Kidney glomerular epithelial cell (primary cell): ENCODE data around the gene MEFV.
"Not testable (repeated sequence)": the region's sequence is repeated elsewhere in the genome, so short reads cannot be mapped to it uniquely, and the experiment has no call there.

Experiments used
- DNase-seq: peaks from one replicate; lab custom pipeline; 2025; lab: John Stamatoyannopoulos, UW

Gene MEFV, protein sequence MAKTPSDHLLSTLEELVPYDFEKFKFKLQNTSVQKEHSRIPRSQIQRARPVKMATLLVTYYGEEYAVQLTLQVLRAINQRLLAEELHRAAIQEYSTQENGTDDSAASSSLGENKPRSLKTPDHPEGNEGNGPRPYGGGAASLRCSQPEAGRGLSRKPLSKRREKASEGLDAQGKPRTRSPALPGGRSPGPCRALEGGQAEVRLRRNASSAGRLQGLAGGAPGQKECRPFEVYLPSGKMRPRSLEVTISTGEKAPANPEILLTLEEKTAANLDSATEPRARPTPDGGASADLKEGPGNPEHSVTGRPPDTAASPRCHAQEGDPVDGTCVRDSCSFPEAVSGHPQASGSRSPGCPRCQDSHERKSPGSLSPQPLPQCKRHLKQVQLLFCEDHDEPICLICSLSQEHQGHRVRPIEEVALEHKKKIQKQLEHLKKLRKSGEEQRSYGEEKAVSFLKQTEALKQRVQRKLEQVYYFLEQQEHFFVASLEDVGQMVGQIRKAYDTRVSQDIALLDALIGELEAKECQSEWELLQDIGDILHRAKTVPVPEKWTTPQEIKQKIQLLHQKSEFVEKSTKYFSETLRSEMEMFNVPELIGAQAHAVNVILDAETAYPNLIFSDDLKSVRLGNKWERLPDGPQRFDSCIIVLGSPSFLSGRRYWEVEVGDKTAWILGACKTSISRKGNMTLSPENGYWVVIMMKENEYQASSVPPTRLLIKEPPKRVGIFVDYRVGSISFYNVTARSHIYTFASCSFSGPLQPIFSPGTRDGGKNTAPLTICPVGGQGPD

DNA sequence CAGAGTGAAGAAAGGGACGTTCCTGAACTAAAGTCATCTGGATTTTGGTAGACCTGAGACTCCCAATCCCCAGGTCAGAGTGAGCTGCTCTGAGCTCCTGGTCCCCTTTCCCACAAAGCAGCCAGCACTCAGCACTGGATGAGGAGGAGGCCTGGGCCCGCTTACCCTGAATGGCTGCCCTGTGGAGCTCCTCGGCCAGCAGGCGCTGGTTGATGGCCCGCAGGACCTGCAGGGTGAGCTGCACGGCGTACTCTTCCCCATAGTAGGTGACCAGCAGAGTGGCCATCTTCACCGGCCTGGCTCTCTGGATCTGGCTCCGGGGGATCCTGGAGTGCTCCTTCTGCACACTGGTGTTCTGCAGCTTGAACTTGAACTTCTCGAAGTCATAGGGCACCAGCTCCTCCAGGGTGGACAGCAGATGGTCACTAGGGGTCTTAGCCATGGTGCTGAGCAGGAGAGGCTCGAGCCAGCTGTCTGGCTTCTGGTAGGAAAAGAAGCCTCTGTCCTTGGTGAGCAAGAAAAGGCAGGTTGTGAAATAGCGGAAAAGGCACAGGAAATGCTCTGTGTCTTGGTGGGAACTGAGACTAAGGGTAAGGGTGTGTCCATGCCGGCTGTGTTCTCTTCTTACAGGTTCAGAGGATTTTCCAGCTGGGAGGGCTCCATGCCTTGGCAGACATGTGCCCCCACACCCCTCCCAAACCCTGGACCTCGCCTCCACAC, at the start of gene MEFV:
TSS of gene MEFV (minus strand) at position 488 of the 720 bp plus-strand sequence. CDS start at position 442, 46 bp downstream.
- no peak for DNase-seq

DNA sequence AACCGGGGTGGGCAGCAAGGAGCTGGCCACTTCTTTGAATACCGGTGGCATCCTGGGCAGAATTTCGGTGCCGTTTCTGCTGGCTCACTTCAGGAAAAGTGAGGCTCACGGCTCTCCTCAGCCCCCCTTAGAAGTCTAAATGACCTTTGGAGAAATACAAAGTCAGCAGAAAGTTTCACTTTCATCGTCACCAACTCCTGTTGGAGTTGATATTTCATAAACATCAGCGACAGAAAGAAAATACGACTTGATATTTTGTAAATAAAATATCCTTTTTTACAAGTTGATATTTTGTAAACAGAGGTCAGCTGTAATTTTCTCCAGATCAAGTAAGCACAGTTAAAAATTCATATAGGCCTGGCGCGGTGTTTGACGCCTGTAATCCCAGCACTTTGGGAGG, 49.6 kb upstream of the MEFV start:
- DNase-seq = no peak

DNA sequence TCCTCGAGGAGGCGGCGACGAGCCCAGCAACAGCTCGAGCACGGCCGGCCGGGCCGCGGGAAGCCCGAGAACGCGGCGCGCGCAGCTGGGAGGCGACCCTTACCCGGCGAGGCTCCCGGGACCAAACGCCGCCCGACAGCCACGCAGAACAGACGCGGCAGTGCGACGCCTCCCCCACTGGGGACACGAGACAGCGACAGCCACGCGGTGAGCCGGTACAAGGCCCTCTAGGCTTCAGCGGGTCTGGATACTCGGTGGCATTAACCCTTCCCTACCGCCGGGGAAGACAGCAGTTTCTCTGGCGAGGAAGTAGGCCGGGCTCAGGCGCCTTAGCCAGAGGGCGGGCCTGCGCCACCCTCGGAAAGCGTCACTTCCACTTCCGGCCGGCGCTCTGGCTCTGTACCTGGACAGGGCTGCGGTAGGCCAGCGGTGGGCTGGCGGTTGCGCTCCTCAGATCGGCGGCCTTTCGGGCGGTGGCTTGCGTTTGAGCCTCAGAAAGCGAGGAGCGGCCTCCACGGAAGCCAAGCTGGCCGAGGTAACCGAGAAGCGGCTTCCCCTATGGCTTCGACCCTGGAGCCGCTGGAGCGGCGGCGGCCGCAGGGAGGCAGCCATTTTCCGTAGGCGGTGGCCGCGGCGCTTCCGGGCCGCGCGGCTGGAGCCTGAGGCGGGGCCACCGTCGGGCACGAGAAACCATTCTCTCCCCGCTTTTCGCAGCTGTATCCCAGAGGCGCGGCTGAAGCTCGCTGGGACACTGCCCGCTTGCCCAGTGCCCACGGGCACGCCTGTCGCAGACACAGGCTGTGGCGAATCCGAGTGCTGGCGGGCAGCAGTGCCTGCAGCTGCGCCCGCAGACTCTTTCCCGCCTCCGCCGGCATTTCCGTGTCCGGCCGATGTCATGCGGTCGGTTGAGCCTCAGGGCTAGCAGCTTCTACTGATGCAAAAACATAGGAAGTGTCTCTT, 49.0 kb upstream of the MEFV start, which contains the start of the genes TIGD7 and ZNF75A:
TSS of gene TIGD7 (minus strand) at position 322 of the 960 bp plus-strand sequence. CDS start 4,816 bp downstream, outside the sequence.
TSS of gene ZNF75A (plus strand) at position 389 of the 960 bp plus-strand sequence. CDS start 2,932 bp downstream, outside the sequence.
- DNase-seq = peak; percentile 83

DNA sequence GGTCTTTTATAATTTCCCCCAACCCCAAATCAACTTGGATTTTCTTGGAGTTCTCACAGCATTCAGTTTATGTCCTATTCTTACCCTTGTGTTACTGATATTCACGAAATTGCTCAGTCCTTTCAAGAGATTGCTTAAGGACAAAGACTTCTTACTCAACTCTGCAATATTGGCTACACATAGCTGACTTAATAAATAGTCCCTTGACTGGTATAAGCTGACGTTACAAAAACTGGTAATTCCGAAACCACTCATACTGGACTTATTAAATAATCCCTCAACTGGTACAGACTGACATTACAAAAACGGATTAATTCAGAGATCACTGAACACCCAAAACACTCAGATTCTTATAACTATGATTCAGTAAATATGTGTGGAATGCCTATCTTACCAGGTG, 47.9 kb upstream of the MEFV start:
- no peak for DNase-seq

DNA sequence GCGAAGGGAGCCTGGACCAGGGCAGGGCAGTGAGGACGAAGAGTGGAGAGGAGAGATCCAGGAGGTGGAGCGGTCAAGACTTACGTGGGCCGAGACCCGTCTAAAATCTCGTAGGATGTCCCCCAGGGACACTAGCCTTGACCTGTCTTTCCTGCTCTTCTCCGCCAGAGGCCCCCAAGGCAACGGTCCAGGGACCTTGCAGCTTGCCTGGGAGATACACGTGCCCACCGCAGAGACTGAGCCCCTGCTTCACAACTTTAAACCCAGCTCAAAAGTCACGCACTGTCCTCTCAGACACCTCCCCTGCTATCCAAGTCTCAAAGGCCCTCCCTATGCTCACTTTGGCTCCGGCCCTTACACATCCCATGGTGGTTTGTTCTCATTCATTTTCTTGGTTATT, 39.4 kb upstream of the MEFV start:
- no peak for DNase-seq

DNA sequence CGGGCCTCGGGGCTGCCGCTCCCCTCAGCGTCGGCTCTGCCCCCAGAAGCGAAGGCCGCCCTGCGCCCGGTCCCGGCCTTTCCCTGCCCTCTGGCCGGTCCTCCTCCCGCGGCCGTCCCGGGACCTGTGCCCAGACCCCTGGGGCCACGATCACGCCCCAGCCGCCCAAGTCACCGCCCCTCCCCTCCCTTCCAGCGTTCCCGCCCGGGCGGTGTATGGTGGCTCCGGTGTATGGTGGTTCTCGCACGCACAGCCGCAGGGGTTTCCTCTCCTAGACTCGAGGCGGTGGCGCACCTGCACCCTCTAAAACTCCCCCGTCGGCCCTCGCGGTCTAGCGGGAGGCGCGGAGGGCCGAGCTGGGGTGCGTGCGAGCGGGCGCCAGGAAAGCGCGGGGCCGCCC, 38.8 kb upstream of the MEFV start:
- no peak for DNase-seq

DNA sequence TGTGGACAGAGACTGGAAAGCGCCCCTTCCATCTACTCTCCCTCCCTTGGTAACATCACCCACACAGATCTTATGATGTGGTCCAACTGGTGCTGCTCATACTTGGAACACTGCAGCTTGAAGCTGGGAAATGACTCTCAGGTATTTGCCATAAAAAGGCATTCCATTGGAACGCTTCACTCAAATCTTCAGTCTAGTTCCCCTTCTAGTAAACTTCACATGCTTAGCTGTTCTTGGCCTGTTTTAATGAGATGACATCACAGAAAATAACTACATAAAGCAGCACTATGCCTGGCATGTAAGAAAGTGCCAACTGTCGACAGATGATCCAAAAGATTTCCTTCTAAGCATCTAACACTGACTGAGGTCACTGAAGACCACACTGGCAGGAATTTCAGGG, 36.2 kb upstream of the MEFV start:
- no peak for DNase-seq

DNA sequence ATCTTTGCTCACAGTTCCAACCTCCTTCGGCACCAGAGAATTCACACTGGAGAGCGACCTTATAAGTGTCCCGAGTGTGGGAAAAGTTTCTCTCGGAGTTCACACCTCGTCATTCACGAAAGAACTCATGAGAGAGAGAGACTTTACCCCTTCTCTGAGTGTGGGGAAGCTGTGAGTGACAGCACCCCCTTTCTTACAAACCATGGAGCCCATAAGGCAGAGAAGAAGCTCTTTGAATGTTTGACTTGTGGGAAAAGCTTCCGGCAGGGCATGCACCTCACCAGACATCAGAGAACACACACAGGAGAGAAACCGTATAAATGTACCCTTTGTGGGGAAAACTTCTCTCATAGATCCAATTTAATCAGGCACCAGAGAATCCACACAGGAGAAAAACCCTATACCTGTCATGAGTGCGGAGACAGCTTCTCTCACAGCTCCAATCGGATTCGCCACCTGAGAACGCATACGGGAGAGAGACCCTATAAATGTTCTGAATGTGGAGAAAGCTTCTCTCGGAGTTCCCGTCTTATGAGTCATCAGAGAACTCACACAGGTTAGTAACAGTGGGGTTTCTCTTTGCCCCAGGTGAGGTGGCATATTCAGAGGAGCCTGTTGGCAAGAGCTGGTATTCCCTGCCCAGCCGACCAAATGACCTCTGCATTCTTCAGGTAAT, 33.7 kb upstream of the MEFV start:
- DNase-seq = no peak

DNA sequence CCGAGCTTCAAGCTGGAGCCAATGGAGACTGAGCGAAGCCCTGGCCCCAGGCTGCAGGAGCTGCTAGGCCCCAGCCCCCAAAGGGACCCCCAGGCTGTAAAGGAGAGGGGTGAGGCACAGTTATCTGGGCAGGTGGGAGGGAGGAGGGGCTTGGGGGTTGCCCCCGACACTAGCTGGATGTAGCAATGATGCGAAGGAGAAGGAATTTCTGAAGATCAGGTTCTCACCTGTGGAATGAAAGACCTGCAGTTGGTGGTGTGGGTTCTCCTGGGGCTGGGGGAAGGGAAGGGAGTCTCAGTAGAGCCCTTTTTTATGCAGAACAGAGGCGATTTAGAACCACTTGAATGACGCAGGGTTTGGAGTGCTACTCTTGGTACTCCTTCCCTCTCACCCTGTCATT, 28.7 kb upstream of the MEFV start:
- DNase-seq = no peak

DNA sequence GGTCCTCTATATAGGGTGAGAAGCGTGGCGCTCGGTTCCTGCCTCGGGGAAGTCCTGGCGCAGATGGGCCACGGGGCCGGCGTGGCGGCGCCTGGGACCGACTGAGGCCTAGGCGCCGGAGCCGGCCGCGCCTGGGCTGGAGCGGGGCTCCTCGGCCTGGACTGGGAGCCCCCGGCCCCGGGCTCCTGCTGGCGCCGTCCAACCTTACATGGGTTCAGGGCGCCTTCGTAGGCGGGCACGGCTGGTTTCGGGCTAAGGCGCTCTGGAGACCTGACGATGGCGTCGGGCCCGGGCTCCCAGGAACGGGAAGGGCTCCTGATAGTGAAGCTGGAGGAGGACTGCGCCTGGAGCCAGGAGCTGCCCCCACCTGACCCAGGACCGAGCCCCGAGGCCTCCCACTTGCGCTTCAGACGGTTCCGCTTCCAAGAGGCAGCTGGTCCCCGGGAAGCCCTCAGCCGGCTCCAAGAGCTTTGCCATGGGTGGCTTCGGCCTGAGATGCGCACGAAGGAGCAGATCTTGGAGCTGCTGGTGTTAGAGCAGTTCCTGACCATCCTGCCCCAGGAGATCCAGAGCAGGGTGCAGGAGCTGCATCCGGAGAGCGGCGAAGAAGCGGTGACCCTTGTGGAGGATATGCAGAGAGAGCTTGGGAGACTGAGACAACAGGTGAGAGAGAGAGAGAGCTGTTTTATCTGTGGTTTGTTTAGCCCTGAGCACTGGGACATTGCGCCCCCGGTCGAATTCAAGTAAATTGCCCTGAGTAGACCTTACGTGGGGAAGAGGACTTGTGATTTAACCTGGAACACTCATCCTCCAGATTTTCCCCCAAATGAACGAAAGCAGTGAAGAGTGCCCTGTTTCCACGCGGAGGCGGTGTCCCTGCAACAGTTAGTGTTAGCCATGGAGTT, 27.4 kb upstream of the MEFV start:
- DNase-seq = no peak

DNA sequence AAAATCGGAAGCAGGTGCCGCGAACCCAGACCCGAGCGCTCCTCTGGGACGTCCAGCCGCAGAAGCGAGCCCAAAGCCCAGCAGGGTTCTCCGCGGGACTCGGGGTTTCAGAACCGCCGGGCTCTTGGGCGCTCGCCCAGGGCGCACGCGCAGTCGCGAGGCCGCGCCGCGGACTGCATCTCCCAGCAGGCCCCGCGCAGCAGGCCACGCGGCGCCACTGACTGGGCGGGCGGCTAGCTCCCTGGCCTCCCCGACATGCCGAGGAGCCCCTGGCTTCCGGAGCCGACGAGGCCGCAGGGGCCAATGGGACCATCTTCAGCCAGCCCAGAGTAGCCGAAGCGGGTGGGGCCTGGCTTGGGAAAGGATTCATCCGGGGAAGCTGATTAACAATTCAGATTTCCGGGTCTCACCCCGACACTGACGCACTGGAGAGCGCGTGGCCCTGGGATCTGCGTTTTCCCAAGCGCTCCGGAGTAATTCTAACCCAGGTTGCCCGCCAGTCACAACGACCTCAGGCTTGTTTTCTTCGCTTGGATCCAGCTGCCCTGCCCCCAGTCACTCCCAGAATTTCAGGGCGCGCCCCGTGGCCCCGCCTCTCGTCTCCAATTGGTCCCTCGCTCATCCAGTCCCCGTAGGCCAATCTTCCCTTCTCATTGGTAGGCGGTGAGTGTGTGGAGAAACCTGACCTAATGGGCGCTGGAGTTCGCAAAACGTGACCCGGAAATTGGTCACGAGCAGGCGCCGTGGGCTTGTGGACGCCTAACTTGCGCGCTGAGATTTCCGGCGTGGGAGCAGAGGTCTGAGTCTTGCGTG, 26.5 kb upstream of the MEFV start, which contains the start of gene ZNF263:
TSS of gene ZNF263 (plus strand) at position 762 of the 813 bp plus-strand sequence. CDS start 328 bp downstream, outside the sequence.
- DNase-seq = peak; percentile 96

DNA sequence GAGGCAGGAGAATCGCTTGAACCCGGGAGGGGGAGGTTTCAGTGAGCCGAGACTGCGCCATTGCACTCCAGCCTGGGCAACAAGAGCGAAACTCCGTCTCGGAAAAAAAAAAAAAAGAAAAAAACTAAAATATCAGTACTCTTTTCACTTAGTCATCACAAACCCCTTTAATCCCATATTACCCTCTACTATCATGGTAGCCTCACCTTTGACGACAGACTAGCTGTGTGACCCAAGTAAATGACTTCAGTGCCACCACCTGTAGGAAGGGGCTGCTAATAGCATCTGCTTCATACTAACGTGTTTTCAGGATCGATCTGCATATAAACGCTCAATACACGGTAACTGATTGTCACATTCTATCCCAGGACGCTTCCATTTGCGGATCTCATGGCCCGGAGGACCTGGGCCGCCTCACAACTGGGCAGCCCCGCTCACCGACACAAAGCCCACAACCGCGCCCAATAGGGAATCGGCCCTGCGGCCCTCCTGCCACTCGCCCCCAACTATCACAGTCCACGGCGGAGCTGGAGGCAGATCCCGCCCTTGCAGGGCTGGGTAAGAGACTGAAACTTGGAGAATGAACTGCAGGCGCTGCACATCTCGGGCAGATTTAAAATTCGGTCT, 25.8 kb upstream of the MEFV start:
- DNase-seq = peak; percentile 86

DNA sequence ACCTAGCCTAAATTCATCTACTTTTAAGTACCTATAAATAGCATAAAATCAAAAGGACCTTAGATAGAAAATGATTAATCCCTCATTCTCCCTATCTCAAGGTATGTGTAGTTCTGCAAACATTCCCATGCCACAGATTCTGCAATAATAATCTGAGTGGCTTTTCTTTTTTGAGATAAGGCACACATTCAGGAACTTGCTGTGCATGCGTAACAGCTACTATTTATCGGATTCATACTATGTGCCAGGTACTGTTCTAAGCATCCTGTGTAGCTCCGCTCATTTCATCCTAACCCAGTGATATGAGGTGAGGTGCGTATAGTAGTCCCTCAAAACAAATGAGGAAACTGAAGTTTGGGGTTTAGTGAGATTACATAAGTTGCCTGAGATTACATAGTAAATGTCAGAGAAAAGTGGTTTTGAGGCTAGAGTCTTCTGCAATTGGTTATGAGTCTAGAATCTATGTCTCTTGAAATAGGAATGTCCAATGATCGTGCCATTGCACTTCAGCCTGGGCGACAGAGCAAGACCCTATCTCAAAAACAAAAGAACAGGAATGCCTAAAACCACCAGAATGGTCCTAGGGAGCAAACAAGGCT, 24.9 kb upstream of the MEFV start:
- no peak for DNase-seq

DNA sequence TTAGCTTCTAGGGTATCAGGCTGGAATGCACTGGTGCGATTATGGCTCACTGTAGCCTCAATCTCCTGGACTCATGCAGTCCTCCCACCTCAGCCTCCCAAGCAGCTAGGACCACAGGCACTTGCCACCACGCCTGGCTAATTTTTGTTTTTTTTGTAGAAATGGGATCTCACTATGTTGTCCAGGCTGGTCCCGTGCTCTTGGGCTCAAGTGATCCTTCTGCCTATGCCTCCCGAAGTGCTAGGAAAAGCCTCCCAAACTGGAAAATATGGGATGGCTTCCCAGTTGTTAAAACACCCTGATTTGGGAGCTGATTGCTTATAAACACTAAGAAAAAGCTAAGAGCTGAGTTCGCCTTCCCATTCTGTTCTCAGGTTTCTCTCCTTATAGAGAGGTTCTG, 20.2 kb upstream of the MEFV start:
- DNase-seq = no peak

DNA sequence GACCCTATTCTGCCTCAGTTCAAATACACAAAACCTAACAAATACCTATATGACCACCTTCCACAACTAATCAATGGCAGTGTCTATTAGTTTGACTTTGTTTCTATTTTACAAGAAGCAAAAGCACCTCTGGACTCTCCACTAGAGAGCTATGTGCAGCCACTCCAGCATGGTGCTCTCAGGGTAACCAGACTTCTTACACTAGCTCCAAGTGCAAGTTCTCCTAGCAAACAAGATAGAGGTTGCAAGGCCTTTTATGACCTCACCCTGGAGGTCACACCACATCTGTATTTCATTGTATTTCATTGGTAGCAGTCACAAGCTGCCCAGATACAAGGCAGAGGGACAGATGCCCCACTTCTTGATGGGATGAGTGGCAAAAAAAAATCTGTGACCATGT, 18.5 kb upstream of the MEFV start:
- no peak for DNase-seq

DNA sequence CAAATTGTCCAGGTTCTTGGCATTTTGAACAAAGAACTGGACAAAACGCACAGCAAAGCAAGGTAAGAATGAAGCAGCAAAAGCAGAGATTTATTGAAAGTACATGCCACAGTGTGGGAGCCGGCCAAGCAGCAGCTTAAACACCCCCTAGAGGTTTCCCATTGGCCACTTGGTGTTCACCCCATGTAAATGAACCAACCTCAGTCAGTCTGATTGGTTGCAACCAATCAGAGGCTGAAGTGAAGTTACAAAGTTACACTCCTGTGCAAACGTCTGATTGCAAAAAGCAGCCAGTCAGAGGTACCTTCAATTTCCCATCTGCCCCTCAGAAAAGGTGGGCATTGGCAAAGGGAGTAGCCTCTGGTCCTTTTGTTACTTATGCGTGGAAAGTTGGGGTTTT, 18.1 kb upstream of the MEFV start:
- no peak for DNase-seq

DNA sequence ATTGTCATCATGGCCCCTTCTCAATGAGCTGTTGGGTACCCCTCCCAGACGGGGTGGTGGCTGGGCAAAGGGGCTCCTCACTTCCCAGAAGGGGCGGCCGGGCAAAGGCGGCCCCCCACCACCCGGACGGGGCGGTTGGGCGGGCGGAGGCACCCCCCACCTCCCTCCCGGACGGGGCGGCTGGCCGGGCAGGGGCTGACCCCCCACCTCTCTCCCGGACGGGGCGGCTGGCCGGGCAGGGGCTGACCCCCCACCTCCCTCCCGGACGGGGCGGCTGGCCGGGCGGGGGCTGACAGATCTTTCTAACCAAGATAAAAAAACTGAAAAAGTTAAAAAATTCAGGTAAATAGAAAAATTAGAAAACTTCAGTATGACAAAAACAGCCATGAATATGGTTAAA, 14.8 kb upstream of the MEFV start:
- DNase-seq = not testable (repeated sequence)

DNA sequence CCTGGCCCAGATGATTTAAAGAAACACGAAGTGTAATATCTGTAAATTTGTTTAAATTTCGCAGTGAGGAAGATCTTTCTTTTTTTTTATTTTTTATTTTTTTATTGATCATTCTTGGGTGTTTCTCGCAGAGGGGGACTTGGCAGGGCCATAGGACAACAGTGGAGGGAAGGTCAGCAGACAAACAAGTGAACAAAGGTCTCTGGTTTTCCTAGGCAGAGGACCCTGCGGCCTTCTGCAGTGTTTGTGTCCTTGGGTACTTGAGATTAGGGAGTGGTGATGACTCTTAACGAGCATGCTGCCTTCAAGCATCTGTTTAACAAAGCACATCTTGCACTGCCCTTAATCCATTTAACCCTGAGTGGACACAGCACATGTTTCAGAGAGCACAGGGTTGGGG, 14.3 kb upstream of the MEFV start:
- DNase-seq = not testable (repeated sequence)
